GM18502 (cell line): Measurements from ENCODE around the gene GALNT5.

ENCODE experiments used
- ATAC-seq: cut with Tn5 transposase; IDR thresholded peaks from one replicate; pipeline ENCODE4 v1.9.1; 2021; ENCODE audit warnings: mild to moderate bottlenecking; ENCODE audit not compliant: unreplicated experiment, poor library complexity

The GALNT5 gene

GRCh38 chr2:157361526-157361925 lies 104.0 kb downstream of the GALNT5 start:
- no peak for ATAC-seq

GRCh38 chr2:157362627-157363026 lies 105.1 kb downstream of the GALNT5 start:
- ATAC-seq, result no peak

- peak; percentile 55 for ATAC-seq
Measured at GRCh38 chr2:157363612-157364101, 106.2 kb downstream of the GALNT5 start.
